Measurements from ENCODE around the gene PSMD3. TPM values are rescaled to one million over a fixed set of nuclear protein-coding genes. Genes with fewer than 3 reads are reported as not detected.
"Not testable (repeated sequence)": the region's sequence is repeated elsewhere in the genome, so short reads cannot be mapped to it uniquely, and the experiment has no call there.

PSMD3 gene
- total RNA-seq, 1 donor from 2014 or later, result 132 TPM

DNA sequence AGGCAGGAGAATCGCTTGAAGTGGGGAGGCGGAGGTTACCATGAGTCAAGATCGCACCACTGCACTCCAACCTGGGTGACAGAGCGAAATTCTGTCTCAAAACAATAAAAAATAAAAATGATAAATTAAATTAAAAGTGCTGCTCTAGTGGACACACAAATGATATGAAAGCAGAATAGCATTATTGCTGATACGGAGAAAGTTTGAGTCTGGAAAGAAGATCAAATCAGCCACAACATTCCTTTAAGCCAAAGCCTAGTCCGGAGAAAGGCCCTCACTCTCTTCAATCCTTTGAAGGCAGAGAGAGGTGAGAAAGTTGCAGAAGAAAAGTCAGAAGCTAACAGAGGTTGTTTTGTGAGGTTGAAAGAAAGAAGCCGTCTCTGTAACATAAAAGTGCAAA lies 19.6 kb downstream of the PSMD3 start:
- Mint-ChIP-seq H3K27ac (ENCODE audit: unreplicated experiment) (no peak overlapping the region), H3K4me1 (ENCODE audit: unreplicated experiment) (no peaks in the 10 kb centered on the region), H3K9me3 (ENCODE audit: unreplicated experiment) (no peaks in the 10 kb centered on the region), H3K36me3 (ENCODE audit: low read depth, unreplicated experiment) (peaks cover 15% of the 10 kb centered on the region), H3K27me3 (ENCODE audit: unreplicated experiment) (no peaks in the 10 kb centered on the region), H3K4me3 (ENCODE audit: unreplicated experiment) (no peak overlapping the region)
- DNase-seq (ENCODE audit: low spot score), result no peak
- TF ChIP-seq, protein P1, sequence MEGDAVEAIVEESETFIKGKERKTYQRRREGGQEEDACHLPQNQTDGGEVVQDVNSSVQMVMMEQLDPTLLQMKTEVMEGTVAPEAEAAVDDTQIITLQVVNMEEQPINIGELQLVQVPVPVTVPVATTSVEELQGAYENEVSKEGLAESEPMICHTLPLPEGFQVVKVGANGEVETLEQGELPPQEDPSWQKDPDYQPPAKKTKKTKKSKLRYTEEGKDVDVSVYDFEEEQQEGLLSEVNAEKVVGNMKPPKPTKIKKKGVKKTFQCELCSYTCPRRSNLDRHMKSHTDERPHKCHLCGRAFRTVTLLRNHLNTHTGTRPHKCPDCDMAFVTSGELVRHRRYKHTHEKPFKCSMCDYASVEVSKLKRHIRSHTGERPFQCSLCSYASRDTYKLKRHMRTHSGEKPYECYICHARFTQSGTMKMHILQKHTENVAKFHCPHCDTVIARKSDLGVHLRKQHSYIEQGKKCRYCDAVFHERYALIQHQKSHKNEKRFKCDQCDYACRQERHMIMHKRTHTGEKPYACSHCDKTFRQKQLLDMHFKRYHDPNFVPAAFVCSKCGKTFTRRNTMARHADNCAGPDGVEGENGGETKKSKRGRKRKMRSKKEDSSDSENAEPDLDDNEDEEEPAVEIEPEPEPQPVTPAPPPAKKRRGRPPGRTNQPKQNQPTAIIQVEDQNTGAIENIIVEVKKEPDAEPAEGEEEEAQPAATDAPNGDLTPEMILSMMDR (IDR thresholded peaks at IDR 0.05; ENCODE audit: unreplicated experiment), result no peak

DNA sequence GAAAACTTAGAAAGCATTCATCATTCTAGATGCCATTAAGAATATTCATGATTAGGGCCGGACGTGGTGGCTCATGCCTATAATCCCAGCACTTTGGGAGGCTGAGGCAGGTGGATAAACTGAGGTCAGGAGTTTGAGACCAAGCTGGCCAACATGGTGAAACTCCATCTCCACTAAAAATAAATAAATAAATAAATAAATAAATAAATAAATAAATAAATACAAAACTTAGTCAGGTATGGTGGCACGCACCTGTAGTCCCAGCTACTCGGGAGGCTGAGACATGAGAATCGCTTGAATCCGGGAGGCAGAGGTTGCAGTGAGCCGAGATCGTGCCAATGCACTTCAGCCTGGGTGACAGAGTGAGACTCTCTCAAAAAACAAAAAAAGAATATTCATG lies 20.7 kb downstream of the PSMD3 start:
- H3K4me3 Mint-ChIP-seq (ENCODE audit: unreplicated experiment); H3K9me3 Mint-ChIP-seq (ENCODE audit: unreplicated experiment); H3K27me3 Mint-ChIP-seq (ENCODE audit: unreplicated experiment); DNase-seq (ENCODE audit: low spot score); H3K27ac Mint-ChIP-seq (ENCODE audit: unreplicated experiment); H3K4me1 Mint-ChIP-seq (ENCODE audit: unreplicated experiment); H3K36me3 Mint-ChIP-seq (ENCODE audit: low read depth, unreplicated experiment): not testable (repeated sequence)

DNA sequence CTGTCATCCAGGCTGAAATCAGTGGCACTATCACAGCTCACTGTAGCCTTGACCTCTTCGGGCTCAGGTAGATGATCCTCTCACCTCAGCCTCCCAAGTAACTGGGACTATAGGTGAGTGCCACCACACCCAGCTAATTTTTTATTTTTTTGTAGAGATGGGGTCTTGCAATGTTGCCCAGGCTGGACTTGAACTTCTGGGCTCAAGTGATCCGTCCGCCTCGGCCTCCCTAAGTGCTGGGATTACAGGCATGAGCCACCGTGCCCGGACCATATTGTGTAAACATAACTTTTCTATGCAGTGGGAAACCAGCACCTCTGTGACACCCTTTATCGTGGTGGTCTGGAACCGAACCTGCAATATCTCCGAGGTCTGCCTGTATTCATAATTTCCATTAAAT lies 23.5 kb downstream of the PSMD3 start:
- H3K36me3 Mint-ChIP-seq (ENCODE audit: low read depth, unreplicated experiment), result no peaks in the 10 kb centered on the region
- no peak overlapping the region for H3K27ac Mint-ChIP-seq (ENCODE audit: unreplicated experiment)
- H3K4me1 Mint-ChIP-seq (ENCODE audit: unreplicated experiment), result peaks cover 3% of the 10 kb centered on the region
- no peaks in the 10 kb centered on the region for H3K27me3 Mint-ChIP-seq (ENCODE audit: unreplicated experiment)
- H3K4me3 Mint-ChIP-seq (ENCODE audit: unreplicated experiment), result no peak overlapping the region
- TF ChIP-seq, protein P1 (IDR thresholded peaks at IDR 0.05; ENCODE audit: unreplicated experiment), result no peak
- no peak for DNase-seq (ENCODE audit: low spot score)
- no peaks in the 10 kb centered on the region for H3K9me3 Mint-ChIP-seq (ENCODE audit: unreplicated experiment)

DNA sequence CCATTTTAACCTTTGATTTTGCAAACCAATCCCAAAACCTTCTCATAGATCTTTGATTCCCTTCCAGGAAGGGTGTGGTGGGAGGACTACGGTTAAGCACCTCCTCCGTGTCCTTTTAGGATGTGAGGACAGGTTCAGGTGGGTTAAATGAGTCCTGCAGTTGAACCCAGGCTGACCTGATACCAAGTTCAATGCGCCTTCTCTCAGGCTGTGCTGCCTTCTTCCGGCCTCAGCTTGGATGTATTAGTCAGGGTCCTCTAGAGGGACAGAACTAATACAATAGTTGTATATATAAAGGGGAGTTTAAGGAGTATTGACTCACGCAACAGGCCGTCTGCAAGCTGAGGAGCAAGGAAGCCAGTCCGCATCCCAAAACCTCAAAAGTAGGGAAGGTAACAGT lies 24.1 kb downstream of the PSMD3 start:
- TF ChIP-seq, protein P1 (IDR thresholded peaks at IDR 0.05; ENCODE audit: unreplicated experiment), result no peak
- no peaks in the 10 kb centered on the region for H3K9me3 Mint-ChIP-seq (ENCODE audit: unreplicated experiment)
- no peak overlapping the region for H3K4me3 Mint-ChIP-seq (ENCODE audit: unreplicated experiment)
- no peak for DNase-seq (ENCODE audit: low spot score)
- no peak overlapping the region for H3K27ac Mint-ChIP-seq (ENCODE audit: unreplicated experiment)
- H3K36me3 Mint-ChIP-seq (ENCODE audit: low read depth, unreplicated experiment), result no peaks in the 10 kb centered on the region
- H3K27me3 Mint-ChIP-seq (ENCODE audit: unreplicated experiment), result no peaks in the 10 kb centered on the region
- peaks cover 3% of the 10 kb centered on the region for H3K4me1 Mint-ChIP-seq (ENCODE audit: unreplicated experiment)

DNA sequence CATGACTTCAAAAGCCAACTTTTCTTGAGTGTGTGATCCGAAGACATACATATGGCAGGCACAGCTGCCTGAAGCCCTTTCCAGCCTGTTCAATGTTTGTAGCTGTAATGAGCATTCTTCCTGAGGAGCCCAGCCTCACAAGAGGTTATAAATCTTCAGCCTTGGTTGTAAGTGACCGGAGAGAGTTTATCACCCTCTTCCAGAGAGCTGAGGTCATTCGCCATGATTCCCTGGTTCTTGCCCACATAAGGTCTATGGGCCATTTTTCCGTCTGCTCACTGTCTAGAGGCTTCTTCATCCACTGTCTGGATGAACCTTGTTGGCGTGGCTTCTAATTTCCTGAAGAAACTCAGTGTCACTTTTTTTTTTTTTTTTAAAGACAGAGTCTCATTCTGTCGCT lies 24.9 kb downstream of the PSMD3 start:
- Mint-ChIP-seq H3K27me3 (ENCODE audit: unreplicated experiment) (no peaks in the 10 kb centered on the region), H3K27ac (ENCODE audit: unreplicated experiment) (no peak overlapping the region), H3K4me1 (ENCODE audit: unreplicated experiment) (peaks cover 6% of the 10 kb centered on the region), H3K9me3 (ENCODE audit: unreplicated experiment) (no peaks in the 10 kb centered on the region), H3K36me3 (ENCODE audit: low read depth, unreplicated experiment) (no peaks in the 10 kb centered on the region), H3K4me3 (ENCODE audit: unreplicated experiment) (no peak overlapping the region)
- DNase-seq (ENCODE audit: low spot score), result no peak
- TF ChIP-seq, protein P1 (IDR thresholded peaks at IDR 0.05; ENCODE audit: unreplicated experiment), result no peak

DNA sequence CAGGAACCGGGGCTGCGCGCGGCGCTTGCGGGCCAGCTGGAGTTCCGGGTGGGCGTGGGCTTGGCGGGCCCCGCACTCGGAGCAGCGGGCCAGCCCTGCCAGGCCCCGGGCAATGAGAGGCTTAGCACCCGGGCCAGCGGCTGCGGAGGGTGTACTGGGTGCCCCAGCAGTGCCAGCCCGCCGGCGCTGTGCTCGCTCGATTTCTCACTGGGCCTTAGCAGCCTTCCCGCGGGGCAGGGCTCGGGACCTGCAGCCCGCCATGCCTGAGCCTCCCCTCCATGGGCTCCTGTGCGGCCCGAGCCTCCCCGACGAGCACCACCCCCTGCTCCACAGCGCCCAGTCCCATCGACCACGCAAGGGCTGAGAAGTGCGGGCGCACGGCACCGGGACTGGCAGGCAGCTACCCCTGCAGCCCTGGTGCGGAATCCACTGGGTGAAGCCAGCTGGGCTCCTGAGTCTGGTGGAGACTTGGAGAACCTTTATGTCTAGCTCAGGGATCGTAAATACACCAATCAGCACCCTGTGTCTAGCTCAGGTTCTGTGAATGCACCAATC lies 30.4 kb downstream of the PSMD3 start:
- DNase-seq (ENCODE audit: low spot score); H3K4me3 Mint-ChIP-seq (ENCODE audit: unreplicated experiment); H3K27ac Mint-ChIP-seq (ENCODE audit: unreplicated experiment); H3K27me3 Mint-ChIP-seq (ENCODE audit: unreplicated experiment); H3K9me3 Mint-ChIP-seq (ENCODE audit: unreplicated experiment); H3K4me1 Mint-ChIP-seq (ENCODE audit: unreplicated experiment); H3K36me3 Mint-ChIP-seq (ENCODE audit: low read depth, unreplicated experiment): not testable (repeated sequence)

DNA sequence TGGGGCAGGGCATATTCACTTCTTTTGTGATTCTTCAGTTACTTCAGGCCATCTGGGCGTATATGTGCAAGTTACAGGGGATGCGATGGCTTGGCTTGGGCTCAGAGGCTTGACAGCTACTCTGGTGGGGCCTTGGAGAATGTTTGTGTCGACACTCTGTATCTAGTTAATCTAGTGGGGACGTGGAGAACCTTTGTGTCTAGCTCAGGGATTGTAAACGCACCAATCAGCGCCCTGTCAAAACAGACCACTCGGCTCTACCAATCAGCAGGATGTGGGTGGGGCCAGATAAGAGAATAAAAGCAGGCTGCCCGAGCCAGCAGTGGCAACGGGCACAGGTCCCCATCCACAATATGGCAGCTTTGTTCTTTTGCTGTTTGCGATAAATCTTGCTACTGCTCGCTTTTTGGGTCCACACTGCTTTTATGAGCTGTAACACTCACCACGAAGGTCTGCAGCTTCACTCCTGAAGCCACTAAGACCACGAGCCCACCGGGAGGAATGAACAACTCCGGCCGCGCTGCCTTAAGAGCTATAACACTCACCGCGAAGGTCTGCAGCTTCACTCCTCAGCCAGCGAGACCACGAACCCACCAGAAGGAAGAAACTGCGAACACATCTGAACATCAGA lies 31.5 kb downstream of the PSMD3 start:
- not testable (repeated sequence) for DNase-seq (ENCODE audit: low spot score); H3K9me3 Mint-ChIP-seq (ENCODE audit: unreplicated experiment); H3K36me3 Mint-ChIP-seq (ENCODE audit: low read depth, unreplicated experiment); H3K4me1 Mint-ChIP-seq (ENCODE audit: unreplicated experiment); H3K27me3 Mint-ChIP-seq (ENCODE audit: unreplicated experiment); H3K27ac Mint-ChIP-seq (ENCODE audit: unreplicated experiment); H3K4me3 Mint-ChIP-seq (ENCODE audit: unreplicated experiment)

Data from endothelial cell (in vitro differentiated cells).